SH-SY5Y (cell line): Measurements from ENCODE around the gene DYRK3.

Experiments
- GATA2 ChIP-seq: IDR thresholded peaks from 2 replicates; pipeline ENCODE4 v1.6.1; 2011; ENCODE audit warnings: mild to moderate bottlenecking, low read depth, low read length
- GATA3 ChIP-seq: IDR thresholded peaks from 2 replicates; pipeline ENCODE4 v1.6.1; 2011; ENCODE audit warnings: low read depth, mild to moderate bottlenecking, low read length, moderate library complexity

DNA sequence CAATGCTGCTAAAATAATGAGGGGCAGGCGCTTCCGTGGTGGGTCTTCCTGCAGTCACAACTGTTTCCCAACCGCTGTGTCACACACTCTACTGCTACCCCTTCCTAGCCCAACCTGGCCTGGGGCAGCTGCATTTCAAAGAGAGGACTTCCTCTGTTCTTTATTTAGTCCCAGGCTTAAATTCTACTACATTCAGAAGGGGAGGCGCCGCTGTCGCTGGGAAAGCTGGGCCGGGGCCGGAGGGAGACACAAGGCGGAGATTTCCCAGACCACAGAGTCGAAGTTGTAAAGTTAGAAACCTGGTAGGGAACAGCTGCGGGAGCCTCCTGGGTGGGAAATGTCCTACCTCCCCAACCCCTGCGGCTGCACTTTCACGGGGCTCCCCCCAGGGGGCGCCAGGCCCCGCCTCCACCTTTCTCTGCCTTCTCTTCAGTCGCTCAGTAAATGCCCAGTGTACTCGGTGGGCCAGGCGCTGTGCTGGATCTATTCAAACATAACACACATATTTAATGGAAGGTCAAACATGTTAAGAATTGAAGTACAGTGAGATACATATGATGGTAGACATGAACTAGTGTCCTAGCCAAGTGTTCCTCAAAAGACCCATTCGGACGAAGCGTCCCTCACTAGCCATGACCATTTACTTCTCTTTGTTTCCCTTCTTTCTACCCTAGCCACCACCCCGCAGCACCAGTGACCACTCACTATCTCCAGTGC lies 23.1 kb downstream of the DYRK3 start:
- no peak for TF ChIP-seq GATA3
- no peak for TF ChIP-seq GATA2
